ENCODE data around the gene C10orf88.

Gene C10orf88

DNA sequence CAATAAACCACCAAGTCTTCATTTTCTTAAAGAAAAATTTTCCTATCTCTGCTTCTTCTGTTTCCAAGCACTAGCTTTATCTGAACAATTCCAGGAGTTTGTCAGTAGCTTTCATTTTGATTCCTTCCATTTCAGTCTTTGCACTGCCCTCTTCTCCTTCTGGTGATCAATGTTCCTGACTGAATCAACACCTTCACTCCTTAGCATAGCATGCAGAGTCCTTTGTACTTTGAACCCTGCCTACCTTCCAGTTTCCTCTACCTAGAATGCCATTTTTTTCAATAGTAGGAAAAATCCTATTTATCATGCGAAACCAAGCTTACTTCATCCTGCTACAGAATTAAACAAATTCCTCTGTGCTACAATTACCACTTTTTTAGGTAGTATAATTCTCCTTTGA is 1.9 kb upstream of the C10orf88 start:
- TF ChIP-seq SIN3A (IDR thresholded peaks at IDR 0.05; ENCODE audit: borderline replicate concordance, insufficient read depth, low read length) (no peak), POLR2AphosphoS5 (IDR thresholded peaks at IDR 0.05; ENCODE audit: low read depth, low read length) (no peak), TAF1 (IDR thresholded peaks at IDR 0.05; ENCODE audit: borderline replicate concordance, insufficient read depth, low read length) (no peak), FOXP2 (optimal IDR thresholded peaks at IDR 0.05; ENCODE audit: borderline replicate concordance, extremely low read depth, extremely low read length, insufficient read depth) (no peak)
- TF ChIP-seq, protein P1, sequence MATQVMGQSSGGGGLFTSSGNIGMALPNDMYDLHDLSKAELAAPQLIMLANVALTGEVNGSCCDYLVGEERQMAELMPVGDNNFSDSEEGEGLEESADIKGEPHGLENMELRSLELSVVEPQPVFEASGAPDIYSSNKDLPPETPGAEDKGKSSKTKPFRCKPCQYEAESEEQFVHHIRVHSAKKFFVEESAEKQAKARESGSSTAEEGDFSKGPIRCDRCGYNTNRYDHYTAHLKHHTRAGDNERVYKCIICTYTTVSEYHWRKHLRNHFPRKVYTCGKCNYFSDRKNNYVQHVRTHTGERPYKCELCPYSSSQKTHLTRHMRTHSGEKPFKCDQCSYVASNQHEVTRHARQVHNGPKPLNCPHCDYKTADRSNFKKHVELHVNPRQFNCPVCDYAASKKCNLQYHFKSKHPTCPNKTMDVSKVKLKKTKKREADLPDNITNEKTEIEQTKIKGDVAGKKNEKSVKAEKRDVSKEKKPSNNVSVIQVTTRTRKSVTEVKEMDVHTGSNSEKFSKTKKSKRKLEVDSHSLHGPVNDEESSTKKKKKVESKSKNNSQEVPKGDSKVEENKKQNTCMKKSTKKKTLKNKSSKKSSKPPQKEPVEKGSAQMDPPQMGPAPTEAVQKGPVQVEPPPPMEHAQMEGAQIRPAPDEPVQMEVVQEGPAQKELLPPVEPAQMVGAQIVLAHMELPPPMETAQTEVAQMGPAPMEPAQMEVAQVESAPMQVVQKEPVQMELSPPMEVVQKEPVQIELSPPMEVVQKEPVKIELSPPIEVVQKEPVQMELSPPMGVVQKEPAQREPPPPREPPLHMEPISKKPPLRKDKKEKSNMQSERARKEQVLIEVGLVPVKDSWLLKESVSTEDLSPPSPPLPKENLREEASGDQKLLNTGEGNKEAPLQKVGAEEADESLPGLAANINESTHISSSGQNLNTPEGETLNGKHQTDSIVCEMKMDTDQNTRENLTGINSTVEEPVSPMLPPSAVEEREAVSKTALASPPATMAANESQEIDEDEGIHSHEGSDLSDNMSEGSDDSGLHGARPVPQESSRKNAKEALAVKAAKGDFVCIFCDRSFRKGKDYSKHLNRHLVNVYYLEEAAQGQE (IDR thresholded peaks at IDR 0.05; ENCODE audit: insufficient read depth in 1 of 2, low read depth in 2 of 2, low read length in 2 of 2): no peak

DNA sequence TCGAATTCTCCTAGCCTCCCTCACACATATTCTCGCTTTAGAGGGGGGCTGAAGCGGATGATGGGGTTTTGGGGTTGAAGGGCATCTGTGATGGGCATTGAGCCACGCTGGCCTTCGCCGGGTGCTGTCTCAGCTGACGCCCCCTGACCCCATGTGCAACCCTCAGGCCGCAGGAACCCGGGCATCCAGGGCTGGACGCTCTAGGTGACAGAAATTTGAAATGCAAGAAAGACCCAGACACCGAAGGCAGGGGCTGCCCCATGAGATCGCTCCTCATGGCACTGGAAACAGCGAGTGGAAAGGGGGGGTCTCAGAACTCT is 664 bp upstream of the C10orf88 start:
- TF ChIP-seq POLR2AphosphoS5 (IDR thresholded peaks at IDR 0.05; ENCODE audit: low read depth, low read length) (no peak), TAF1 (IDR thresholded peaks at IDR 0.05; ENCODE audit: borderline replicate concordance, insufficient read depth, low read length) (no peak), SIN3A (IDR thresholded peaks at IDR 0.05; ENCODE audit: borderline replicate concordance, insufficient read depth, low read length) (no peak), FOXP2 (optimal IDR thresholded peaks at IDR 0.05; ENCODE audit: borderline replicate concordance, extremely low read depth, extremely low read length, insufficient read depth) (no peak)
- TF ChIP-seq, protein P1 (IDR thresholded peaks at IDR 0.05; ENCODE audit: insufficient read depth in 1 of 2, low read depth in 2 of 2, low read length in 2 of 2): no peak

DNA sequence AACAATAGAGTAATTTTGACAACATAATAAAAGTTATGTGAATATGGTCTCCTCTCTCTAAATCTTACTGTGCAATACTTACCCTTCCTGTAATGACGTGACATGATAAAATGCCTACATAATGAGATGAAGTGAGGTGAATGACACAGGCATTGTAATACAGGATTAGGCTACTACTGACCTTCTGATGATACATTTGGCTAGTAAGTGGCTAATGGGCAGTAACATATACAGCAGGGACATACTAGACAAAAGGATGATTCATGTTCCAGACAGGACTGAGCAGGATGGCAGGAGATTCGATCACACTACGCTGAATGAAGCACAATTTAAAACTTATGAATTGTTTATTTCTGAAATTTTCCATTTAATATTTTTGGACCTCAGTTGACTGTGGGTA is 4.7 kb downstream of the C10orf88 start:
- TF ChIP-seq, protein P1 (IDR thresholded peaks at IDR 0.05; ENCODE audit: insufficient read depth in 1 of 2, low read depth in 2 of 2, low read length in 2 of 2): no peak
- no peak for TF ChIP-seq TAF1 (IDR thresholded peaks at IDR 0.05; ENCODE audit: borderline replicate concordance, insufficient read depth, low read length)
- no peak for TF ChIP-seq SIN3A (IDR thresholded peaks at IDR 0.05; ENCODE audit: borderline replicate concordance, insufficient read depth, low read length)
- TF ChIP-seq POLR2AphosphoS5 (IDR thresholded peaks at IDR 0.05; ENCODE audit: low read depth, low read length): no peak
- no peak for TF ChIP-seq FOXP2 (optimal IDR thresholded peaks at IDR 0.05; ENCODE audit: borderline replicate concordance, extremely low read depth, extremely low read length, insufficient read depth)

DNA sequence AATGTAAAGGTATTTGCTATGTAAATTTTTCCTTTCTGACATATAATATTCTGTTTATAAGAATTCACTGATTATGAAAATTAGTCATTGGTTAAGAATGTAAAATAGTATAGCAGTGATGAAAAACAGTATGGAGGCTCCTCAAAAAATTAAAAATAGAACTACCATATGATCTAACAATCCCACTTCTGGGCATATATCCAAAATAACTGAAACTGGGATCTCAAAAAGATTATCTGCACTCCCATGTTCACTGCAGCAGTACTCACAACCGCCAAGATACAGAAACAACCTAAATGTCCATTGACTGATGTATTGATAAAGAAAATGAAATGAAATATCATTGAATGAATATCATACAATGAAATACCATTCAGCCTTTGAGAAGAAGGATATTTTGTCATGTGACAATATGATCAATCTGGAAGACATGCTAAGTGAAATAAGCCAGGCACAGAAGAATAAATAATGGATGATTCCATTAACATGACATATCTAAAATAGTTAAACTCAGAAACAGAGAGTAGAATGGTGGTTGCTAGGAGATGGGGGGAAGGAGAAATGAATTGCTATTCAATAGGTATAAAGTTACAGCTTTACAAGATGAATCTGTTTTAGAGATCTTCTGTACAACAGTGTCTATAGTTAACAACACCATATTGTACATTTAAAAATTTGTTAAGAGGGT is 14.0 kb downstream of the C10orf88 start:
- TF ChIP-seq FOXP2 (optimal IDR thresholded peaks at IDR 0.05; ENCODE audit: borderline replicate concordance, extremely low read depth, extremely low read length, insufficient read depth) (no peak), TAF1 (IDR thresholded peaks at IDR 0.05; ENCODE audit: borderline replicate concordance, insufficient read depth, low read length) (no peak), SIN3A (IDR thresholded peaks at IDR 0.05; ENCODE audit: borderline replicate concordance, insufficient read depth, low read length) (no peak), POLR2AphosphoS5 (IDR thresholded peaks at IDR 0.05; ENCODE audit: low read depth, low read length) (no peak)
- TF ChIP-seq, protein P1 (IDR thresholded peaks at IDR 0.05; ENCODE audit: insufficient read depth in 1 of 2, low read depth in 2 of 2, low read length in 2 of 2): no peak

Measured in PFSK-1 (cell line).